ENCODE results near the gene SH2D6.
"Not testable (repeated sequence)": the region's sequence is repeated elsewhere in the genome, so short reads cannot be mapped to it uniquely, and the experiment has no call there.

The SH2D6 gene

GRCh38 chr2:85422072-85422457 is 3.6 kb downstream of the SH2D6 start:
- no peak for DNase-seq (ENCODE audit: low read depth)

GRCh38 chr2:85423525-85423924 is 5.0 kb downstream of the SH2D6 start:
- no peak for DNase-seq (ENCODE audit: low read depth)

- no peak for DNase-seq (ENCODE audit: low read depth)
Observed at GRCh38 chr2:85425588-85425987, 7.1 kb downstream of the SH2D6 start.

- no peak for DNase-seq (ENCODE audit: low read depth)
Observed at GRCh38 chr2:85427300-85427835, 8.9 kb downstream of the SH2D6 start.

- no peak for DNase-seq (ENCODE audit: low read depth)
Observed at GRCh38 chr2:85428343-85428881, 9.9 kb downstream of the SH2D6 start.

GRCh38 chr2:85429213-85429923 is 10.9 kb downstream of the SH2D6 start:
- DNase-seq (ENCODE audit: low read depth): no peak

- DNase-seq (ENCODE audit: low read depth): no peak
Observed at GRCh38 chr2:85429924-85430289, 11.4 kb downstream of the SH2D6 start.

GRCh38 chr2:85430752-85431569 is 12.4 kb downstream of the SH2D6 start:
- no peak for DNase-seq (ENCODE audit: low read depth)

GRCh38 chr2:85431570-85432205 is 13.2 kb downstream of the SH2D6 start:
- DNase-seq (ENCODE audit: low read depth): no peak

GRCh38 chr2:85433511-85434089 is 15.1 kb downstream of the SH2D6 start:
- DNase-seq (ENCODE audit: low read depth): no peak

GRCh38 chr2:85434696-85435095 is 16.2 kb downstream of the SH2D6 start:
- DNase-seq (ENCODE audit: low read depth): no peak

- DNase-seq (ENCODE audit: low read depth): no peak
Observed at GRCh38 chr2:85435220-85435958, 16.9 kb downstream of the SH2D6 start.

GRCh38 chr2:85435981-85436835 is 17.7 kb downstream of the SH2D6 start:
- no peak for DNase-seq (ENCODE audit: low read depth)

- no peak for DNase-seq (ENCODE audit: low read depth)
Observed at GRCh38 chr2:85436836-85437487, 18.4 kb downstream of the SH2D6 start.

GRCh38 chr2:85437488-85438200 is 19.1 kb downstream of the SH2D6 start:
- peak; percentile 57 for DNase-seq (ENCODE audit: low read depth)

GRCh38 chr2:85438201-85439024 is 19.9 kb downstream of the SH2D6 start:
- DNase-seq (ENCODE audit: low read depth): no peak

GRCh38 chr2:85439025-85439472 is 20.5 kb downstream of the SH2D6 start:
- no peak for DNase-seq (ENCODE audit: low read depth)

- DNase-seq (ENCODE audit: low read depth): not testable (repeated sequence)
Observed at GRCh38 chr2:85439569-85439968, 21.1 kb downstream of the SH2D6 start.

All from CMK (cell line).